ENCODE results near the gene SLC2A4.
"Not testable (repeated sequence)": the region's sequence is repeated elsewhere in the genome, so short reads cannot be mapped to it uniquely, and the experiment has no call there.

SLC2A4 gene

DNA sequence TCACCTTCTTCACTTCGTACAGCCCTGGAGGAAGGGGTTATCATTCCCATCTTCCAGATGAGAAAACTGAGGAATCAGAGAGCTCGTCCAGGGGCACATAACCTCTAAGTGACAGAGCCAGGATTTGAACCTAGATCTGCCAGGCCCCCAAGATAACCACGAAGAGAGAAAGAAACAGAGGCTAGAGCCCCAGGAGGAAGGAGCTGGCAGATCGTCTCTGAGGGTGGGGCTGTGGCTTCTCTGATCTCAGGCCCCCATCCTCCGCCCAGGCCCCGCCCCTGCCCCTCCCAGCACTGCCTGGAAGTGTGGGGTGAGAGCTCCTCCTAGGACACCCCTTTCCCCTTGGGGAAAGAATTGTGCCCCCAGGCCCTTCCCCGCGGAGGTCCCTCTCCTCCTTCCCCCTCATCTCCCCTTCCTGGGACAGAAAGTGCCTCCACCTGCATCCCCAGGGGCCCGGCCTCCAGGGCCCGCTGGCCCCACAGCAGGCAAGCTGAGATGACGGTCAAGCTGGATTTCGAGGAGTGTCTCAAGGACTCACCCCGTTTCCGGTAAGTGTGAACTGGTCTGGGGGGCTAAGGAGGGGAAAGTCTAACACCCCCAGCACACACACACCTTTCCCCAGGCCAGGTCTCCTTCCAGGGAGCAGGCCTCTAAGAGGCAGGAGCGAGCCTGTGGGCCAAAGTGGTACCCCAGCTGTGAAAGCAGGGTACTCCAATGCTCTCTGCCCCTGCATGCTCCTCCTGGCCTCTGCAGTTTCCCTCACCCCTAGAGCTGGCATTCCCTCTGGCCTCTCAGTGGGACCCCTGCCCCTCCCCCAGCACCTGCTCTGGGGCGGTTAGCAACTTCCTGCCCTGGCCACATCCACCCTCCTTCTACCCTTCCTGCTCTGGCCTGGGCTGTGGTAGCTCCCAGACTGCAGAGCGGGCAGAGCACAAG is 55.0 kb downstream of the SLC2A4 start, which contains the start of gene ACAP1:
ACAP1 (plus strand) TSS at position 290 of the 936 bp plus-strand sequence; CDS start at position 496, 206 bp downstream.
- in situ Hi-C loops (cut with HindIII; ENCODE audit: low sequenced_read_pairs): no loop called here
- no peak within 1 kb of the TSS for H3K4me3 ChIP-seq (ENCODE audit: low read depth, low read length)
- TF ChIP-seq, protein P1, sequence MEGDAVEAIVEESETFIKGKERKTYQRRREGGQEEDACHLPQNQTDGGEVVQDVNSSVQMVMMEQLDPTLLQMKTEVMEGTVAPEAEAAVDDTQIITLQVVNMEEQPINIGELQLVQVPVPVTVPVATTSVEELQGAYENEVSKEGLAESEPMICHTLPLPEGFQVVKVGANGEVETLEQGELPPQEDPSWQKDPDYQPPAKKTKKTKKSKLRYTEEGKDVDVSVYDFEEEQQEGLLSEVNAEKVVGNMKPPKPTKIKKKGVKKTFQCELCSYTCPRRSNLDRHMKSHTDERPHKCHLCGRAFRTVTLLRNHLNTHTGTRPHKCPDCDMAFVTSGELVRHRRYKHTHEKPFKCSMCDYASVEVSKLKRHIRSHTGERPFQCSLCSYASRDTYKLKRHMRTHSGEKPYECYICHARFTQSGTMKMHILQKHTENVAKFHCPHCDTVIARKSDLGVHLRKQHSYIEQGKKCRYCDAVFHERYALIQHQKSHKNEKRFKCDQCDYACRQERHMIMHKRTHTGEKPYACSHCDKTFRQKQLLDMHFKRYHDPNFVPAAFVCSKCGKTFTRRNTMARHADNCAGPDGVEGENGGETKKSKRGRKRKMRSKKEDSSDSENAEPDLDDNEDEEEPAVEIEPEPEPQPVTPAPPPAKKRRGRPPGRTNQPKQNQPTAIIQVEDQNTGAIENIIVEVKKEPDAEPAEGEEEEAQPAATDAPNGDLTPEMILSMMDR (IDR thresholded peaks at IDR 0.05; ENCODE audit: low read depth, low read length): no peak
- no peak for DNase-seq (ENCODE audit: low read depth, low spot score)

DNA sequence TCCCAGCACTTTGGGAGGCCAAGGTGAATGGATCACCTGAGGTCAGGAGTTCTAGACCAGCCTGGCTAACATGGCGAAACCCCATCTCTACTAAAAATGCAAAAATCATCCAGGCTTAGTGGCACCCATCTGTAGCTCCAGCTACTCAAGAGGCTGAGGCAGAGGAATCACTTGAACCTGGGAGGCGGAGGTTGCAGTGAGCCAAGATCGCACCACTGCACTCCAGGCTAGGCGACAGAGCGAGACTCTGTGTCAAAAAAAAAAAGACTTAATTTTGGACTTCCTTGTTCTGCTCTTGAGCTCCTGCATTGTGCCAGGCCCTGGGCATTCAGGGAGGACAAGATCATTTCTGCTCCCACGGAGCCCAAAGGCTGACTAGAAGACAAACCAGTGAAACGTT is 56.1 kb downstream of the SLC2A4 start:
- H3K4me3 ChIP-seq (ENCODE audit: low read depth, low read length); DNase-seq (ENCODE audit: low read depth, low spot score); in situ Hi-C loops (cut with HindIII; ENCODE audit: low sequenced_read_pairs): not testable (repeated sequence)
